GM12875 (cell line): ENCODE measurements around the gene ZPR1.

Source experiments
- H3K4me3 ChIP-seq: one replicate; pipeline ENCODE4 v1.5.1; 2011; ENCODE audit warnings: low read depth, low read length, control low read depth
- TF ChIP-seq, protein P1 (sequence below): IDR thresholded peaks from 2 replicates; pipeline ENCODE4 v1.5.1; 2011; ENCODE audit warnings: low read depth, mild to moderate bottlenecking, control low read depth, inconsistent platforms, low read length, moderate library complexity, borderline replicate concordance; ENCODE audit not compliant: insufficient read depth

The ZPR1 gene

DNA sequence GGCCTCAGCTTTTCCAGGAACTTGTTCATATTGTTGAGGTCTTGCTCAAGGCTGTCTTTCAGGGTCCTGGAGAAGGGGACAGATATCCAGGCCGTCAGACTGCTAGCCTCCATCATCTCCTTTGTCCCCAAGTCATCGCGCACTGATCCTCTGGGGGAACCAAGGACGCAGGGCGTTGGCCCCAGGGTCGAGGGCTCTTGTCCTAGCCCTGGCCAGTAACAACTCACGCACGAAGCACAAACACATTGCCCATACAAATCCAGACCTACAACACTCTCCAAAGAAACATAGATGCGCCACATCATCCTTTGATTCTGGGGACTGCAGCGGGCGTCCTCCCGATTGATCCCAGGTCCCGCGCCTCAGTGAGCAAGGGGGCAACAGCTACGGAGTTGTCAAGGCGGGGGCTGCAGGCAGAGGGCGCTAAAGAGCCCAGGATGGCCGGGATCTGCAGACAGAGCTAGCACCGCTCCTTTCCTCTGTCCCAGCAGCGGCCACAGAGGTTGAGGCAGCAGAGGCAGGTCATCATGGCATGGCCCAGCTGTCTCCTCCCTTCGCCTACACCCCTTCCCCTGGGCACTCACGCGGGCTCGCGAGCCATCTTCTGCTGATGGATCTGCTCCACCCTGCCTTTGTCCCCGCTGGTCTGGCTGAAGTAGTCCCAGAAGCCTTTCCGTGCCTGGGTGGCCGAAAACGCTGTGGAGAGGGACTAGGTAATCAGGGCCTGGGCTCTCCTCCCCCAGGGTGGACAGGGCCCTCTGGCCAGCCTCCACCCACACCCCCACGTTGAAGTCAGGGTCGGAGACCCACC lies 3.4 kb upstream of the ZPR1 start:
- H3K4me3 ChIP-seq: no peak overlapping the region
- TF ChIP-seq, protein P1, sequence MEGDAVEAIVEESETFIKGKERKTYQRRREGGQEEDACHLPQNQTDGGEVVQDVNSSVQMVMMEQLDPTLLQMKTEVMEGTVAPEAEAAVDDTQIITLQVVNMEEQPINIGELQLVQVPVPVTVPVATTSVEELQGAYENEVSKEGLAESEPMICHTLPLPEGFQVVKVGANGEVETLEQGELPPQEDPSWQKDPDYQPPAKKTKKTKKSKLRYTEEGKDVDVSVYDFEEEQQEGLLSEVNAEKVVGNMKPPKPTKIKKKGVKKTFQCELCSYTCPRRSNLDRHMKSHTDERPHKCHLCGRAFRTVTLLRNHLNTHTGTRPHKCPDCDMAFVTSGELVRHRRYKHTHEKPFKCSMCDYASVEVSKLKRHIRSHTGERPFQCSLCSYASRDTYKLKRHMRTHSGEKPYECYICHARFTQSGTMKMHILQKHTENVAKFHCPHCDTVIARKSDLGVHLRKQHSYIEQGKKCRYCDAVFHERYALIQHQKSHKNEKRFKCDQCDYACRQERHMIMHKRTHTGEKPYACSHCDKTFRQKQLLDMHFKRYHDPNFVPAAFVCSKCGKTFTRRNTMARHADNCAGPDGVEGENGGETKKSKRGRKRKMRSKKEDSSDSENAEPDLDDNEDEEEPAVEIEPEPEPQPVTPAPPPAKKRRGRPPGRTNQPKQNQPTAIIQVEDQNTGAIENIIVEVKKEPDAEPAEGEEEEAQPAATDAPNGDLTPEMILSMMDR: peak; percentile 93

DNA sequence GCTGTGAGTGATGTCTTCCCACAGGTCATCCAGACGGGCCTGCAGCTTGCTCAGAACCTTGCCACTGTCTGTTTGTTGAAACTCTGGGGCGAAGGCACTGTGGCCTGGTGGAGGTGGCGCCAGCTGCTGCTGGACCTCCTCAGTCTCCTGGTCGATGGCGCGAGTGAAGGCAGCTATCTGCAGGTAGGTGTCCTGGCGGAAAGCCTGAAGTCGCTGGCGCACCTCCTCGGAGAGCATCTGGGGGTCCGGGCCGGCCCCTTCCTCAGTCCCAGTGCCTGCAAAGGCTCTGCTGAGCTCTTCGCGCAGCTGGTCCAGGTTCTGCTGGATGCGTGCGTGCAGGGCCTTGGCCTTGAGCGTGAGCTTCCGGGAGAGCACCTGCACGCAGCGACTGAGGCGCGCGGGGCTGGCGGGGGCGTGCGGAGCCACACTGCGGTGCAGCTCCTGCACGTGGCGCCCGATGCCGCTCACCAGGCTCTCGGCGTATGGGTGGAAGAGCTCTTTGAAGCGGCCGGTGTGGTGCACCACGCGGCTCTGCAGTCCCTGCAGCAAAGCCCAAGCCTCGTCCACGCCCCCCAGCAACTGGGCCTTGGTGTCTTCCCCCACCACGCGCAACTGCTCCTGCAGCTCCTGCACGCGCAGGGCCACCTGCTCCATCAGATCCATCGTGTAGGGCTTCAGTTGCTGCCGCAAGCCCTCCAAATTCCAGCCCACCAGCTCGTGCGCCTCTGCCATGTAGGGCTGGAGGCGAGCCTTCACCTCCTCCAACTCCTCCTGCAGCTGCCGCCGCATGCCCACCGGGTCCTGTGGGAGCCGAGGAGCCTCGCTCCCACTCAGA lies 2.6 kb upstream of the ZPR1 start:
- TF ChIP-seq, protein P1: no peak
- no peak overlapping the region for H3K4me3 ChIP-seq

DNA sequence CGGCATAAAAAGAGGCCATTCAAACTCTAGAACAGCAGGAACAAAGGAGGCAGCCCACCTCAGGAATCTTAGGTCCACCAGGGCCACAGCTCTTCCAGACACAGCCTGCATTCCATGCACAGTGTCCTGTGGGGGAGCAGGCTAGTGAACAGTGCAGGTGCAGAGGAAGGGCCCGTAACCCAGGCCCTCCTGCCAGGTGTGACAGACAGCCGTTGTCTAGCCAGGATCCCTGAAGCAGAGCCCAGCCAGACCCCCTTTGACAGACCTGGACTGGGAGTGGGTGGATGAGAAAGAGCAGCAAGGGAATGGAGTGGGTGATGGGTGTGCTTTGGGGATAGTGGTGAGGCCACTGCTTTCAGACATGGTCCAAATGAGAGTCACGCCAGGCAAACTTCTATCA lies 1.2 kb upstream of the ZPR1 start:
- no peak overlapping the region for H3K4me3 ChIP-seq
- TF ChIP-seq, protein P1: no peak

DNA sequence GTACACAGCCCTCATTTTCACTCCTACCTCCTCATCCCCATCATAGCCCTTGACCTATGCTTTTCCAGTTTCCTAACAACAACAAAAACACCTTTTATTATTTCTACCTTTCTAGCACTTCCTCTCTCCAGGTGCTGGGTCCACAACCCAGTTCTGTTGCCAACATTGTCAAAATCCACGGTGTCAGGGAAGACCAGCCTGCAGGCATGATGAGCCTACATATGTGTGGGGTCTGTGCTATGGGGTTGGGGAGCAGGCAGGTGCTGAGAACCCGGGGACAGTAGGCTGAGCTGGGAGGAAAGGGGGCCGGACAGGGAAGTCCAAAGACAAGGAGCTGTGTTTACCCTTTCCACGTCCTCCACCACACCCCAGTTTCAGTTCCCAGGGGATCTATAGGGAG lies 711 bp upstream of the ZPR1 start:
- H3K4me3 ChIP-seq: peak overlapping the region; percentile 85
- TF ChIP-seq, protein P1: no peak

DNA sequence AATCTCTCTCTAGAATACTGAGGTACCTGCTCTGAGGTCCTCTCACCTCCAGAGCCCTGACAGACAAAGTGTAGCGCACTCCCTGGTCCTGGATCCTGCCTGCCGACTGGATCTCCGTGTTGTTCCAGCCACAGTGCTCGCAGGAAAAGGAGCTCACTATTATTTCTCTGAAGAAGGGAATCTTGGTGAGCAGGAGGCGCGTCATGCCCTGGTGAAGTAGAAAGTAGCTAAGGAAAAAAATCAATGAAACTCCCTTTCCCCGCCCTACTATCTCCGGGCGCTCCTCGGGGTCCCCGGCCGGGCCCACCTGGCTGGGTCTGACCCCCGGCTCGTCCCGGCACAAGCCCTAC lies 412 bp downstream of the ZPR1 start:
- peak overlapping the region; percentile 85 for H3K4me3 ChIP-seq

DNA sequence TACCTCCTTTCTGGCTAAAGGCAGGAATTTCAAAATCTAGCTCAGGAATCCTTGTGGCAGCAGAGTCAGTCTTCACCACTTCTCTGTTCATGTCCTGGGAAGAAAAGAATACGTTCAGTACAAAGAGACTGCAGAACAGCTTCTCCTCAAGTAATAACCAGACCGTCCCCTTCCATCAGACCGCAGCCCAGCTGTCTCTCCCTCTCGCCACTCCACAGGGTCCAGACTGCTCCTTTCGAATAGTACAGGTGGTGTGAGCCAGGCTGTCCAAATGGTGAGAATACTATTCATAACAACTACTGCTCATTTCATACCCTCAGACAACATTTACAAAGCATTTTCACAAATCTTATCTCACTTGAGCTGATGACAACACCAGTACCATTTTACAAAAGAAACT lies 857 bp downstream of the ZPR1 start:
- TF ChIP-seq, protein P1: no peak
- peak overlapping the region; percentile 85 for H3K4me3 ChIP-seq

More for the DNA sequence above, 412 bp downstream of the ZPR1 start:
- TF ChIP-seq, protein P1: no peak
